Transverse colon (tissue), 4 donors: Measurements from ENCODE around the gene PGS1. TPM values are rescaled to one million over a fixed set of nuclear protein-coding genes. Genes with fewer than 3 reads are reported as not detected.
A peak's percentile ranks its signal among the peaks of the same experiment; 100 is the strongest.

ENCODE experiments used
- DNase-seq: peaks from one replicate; pipeline ENCODE4 v3.0.0-alpha.2; 2019
- H3K27ac ChIP-seq, 4 donors: fragments of 200-600 bp; sonication (generic); 2 replicates each; pipeline ENCODE4 v1.5.1; 2016 to 2018; ENCODE audit warnings: inconsistent platforms in 4 of 4
- H3K27me3 ChIP-seq: fragments of 200-600 bp; sonication (generic); 2 replicates; pipeline ENCODE4 v1.5.1; 2017; ENCODE audit warnings: inconsistent platforms
- H3K36me3 ChIP-seq, 4 donors: fragments of 200-600 bp; sonication (generic); 2 replicates each; pipeline ENCODE4 v1.5.1; 2017 to 2019; ENCODE audit warnings: inconsistent platforms in 4 of 4
- H3K4me1 ChIP-seq, 4 donors: fragments of 200-600 bp; sonication (generic); 2 replicates each; pipeline ENCODE4 v1.5.1; 2017 to 2020; ENCODE audit warnings: inconsistent platforms in 4 of 4
- H3K4me3 ChIP-seq, 4 donors: fragments of 200-600 bp; sonication (generic); 1 replicate in 1 of 4; 2 replicates in 3 of 4; pipeline versions ENCODE4 v1.5.1 to v1.6.1; 2017 to 2019; ENCODE audit warnings: inconsistent platforms in 4 of 4
- H3K9me3 ChIP-seq, 2 donors: fragments of 200-600 bp; sonication (generic); 2 replicates each; pipeline ENCODE4 v1.5.1; 2017 to 2019; ENCODE audit warnings: inconsistent platforms in 2 of 2
- CTCF ChIP-seq, 5 experiments: fragments of 200-600 bp in 3 of 5; fragments of 450-650 bp in 2 of 5; sonication (generic) in 3 of 5; IDR thresholded peaks; 1 replicate in 2 of 5; 2 replicates in 3 of 5; pipeline ENCODE4 v1.5.1; 2016 to 2017; ENCODE audit warnings: antibody characterized with exemption in 5 of 5, inconsistent platforms in 3 of 5, mild to moderate bottlenecking in 2 of 5, moderate library complexity in 1 of 5
- EP300 ChIP-seq: sonication (generic); formaldehyde crosslinking; IDR thresholded peaks from one replicate; pipeline ENCODE4 v1.6.1; 2017; ENCODE audit warnings: antibody characterized with exemption, low read depth
- POLR2A ChIP-seq: fragments of 450-650 bp; IDR thresholded peaks from one replicate; pipeline ENCODE4 v1.6.1; 2016; ENCODE audit warnings: antibody characterized with exemption, mild to moderate bottlenecking, moderate library complexity
- POLR2AphosphoS5 ChIP-seq, 3 donors: sonication (generic); formaldehyde crosslinking; IDR thresholded peaks; one replicate each; pipeline ENCODE4 v1.6.1; 2016; ENCODE audit warnings: antibody characterized with exemption in 3 of 3
- WGBS, 2 donors: methylation state at CpG; one replicate each; pipeline ENCODE4 v1.1.5; 2018; ENCODE audit warnings: low coverage in 1 of 2; 5-methylcytosine and 5-hydroxymethylcytosine counted together
- in situ Hi-C, 4 donors: fragments of 200-750 bp; cut with MboI; loops; one replicate each; pipeline versions ENCODE4 v1.15.0 to v1.15.1; 2017; ENCODE audit warnings: low sequenced_read_pairs in 3 of 4, low pct_ligation_motif_present in 1 of 4, low pct_unique_long_range_greater_than_20kb in 1 of 4
- intact Hi-C: fragments of 100-400 bp; cut with DNase I; formaldehyde crosslinking; loops from one replicate; pipeline ENCODE4 v1.15.1; 2023; ENCODE audit warnings: low total_unique reads
- total RNA-seq, 4 donors: library from RNA; depleted of rRNA; stranded (reverse); fragments of >200 nt; gene quantifications; one replicate each; pipeline ENCODE4 v1.1.0, GENCODE V29; 2016

PGS1 gene
- total RNA-seq, 4 donors from 2014 or later = 32.1 to 77.6 (median 60.1) TPM

- TF ChIP-seq POLR2A (no peak), POLR2AphosphoS5 (IDR thresholded peaks at IDR 0.05) (no peak), CTCF (IDR thresholded peaks at IDR 0.05) (no peak), EP300 (no peak)
- peaks cover 20 to 57% (median 25%) of the 10 kb centered on the region in 4 donors for H3K4me1 ChIP-seq
- intact Hi-C loops (no loop called here), in situ Hi-C loops (no loop called here)
- H3K27me3 ChIP-seq = no peaks in the 10 kb centered on the region
- no peaks in the 10 kb centered on the region for H3K9me3 ChIP-seq
- peak overlapping the region in 2 of 4 donors; percentile 97 to 98 for H3K27ac ChIP-seq
- WGBS, 2 donors = 58 to 68% methylated on average over 3 to 4 of the region's 4 CpGs
- DNase-seq = no peak
- H3K36me3 ChIP-seq = no peaks in the 10 kb centered on the region
- H3K4me3 ChIP-seq = no peak overlapping the region
Measured at GRCh38 chr17:78349891-78350642, 28.4 kb upstream of the PGS1 start.

GRCh38 chr17:78351449-78352006 is 26.9 kb upstream of the PGS1 start:
- Histone ChIP-seq H3K27me3 (no peaks in the 10 kb centered on the region), H3K36me3 (no peaks in the 10 kb centered on the region), H3K9me3 (no peaks in the 10 kb centered on the region), H3K4me3 (no peak overlapping the region), H3K27ac (peak overlapping the region; percentile 84 to 98 (median 92)), H3K4me1 (peaks cover 26 to 65% (median 34%) of the 10 kb centered on the region in 4 donors)
- peak; percentile 89 for DNase-seq
- WGBS, 2 donors = 44% methylated on average over 16 of the region's 16 CpGs; no CpG with 5 or more reads in 1 of the 2 donors
- intact Hi-C loops = no loop called here
- TF ChIP-seq CTCF (IDR thresholded peaks at IDR 0.05) (peak in 1 of 5 experiments; percentile 12), POLR2A (peak; percentile 21), POLR2AphosphoS5 (IDR thresholded peaks at IDR 0.05) (peak; percentile 85 to 92 (median 89)), EP300 (peak; percentile 97)
- in situ Hi-C loops = no loop called here

- TF ChIP-seq EP300 (no peak), POLR2AphosphoS5 (IDR thresholded peaks at IDR 0.05) (no peak), POLR2A (no peak), CTCF (IDR thresholded peaks at IDR 0.05) (no peak)
Measured at GRCh38 chr17:78353834-78354233, 24.6 kb upstream of the PGS1 start.

GRCh38 chr17:78355045-78355641 is 23.3 kb upstream of the PGS1 start:
- Histone ChIP-seq H3K27ac (peak overlapping the region; percentile 87 to 98 (median 96)), H3K9me3 (no peaks in the 10 kb centered on the region), H3K36me3 (no peaks in the 10 kb centered on the region), H3K27me3 (no peaks in the 10 kb centered on the region), H3K4me1 (peaks cover 37 to 81% (median 61%) of the 10 kb centered on the region in 4 donors), H3K4me3 (no peak overlapping the region)
- no peak for DNase-seq
- TF ChIP-seq EP300 = no peak
- 65 to 67% methylated on average over 6 to 9 of the region's 9 CpGs for WGBS, 2 donors
- in situ Hi-C loops (no loop called here), intact Hi-C loops (no loop called here)

More at GRCh38 chr17:78353834-78354233, 24.6 kb upstream of the PGS1 start:
- in situ Hi-C loops = no loop called here
- no peaks in the 10 kb centered on the region for H3K36me3 ChIP-seq
- H3K27ac ChIP-seq = peak overlapping the region; percentile 84 to 98 (median 92)
- H3K4me1 ChIP-seq = peaks cover 37 to 86% (median 54%) of the 10 kb centered on the region in 4 donors
- WGBS, 2 donors = 96% methylated on average over 8 of the region's 8 CpGs; no CpG with 5 or more reads in 1 of the 2 donors
- H3K9me3 ChIP-seq = no peaks in the 10 kb centered on the region
- intact Hi-C loops = no loop called here
- no peaks in the 10 kb centered on the region for H3K27me3 ChIP-seq
- no peak overlapping the region for H3K4me3 ChIP-seq
- no peak for DNase-seq
